HG02798 (cell line): ENCODE data around the gene EFTUD2.
"Not testable (repeated sequence)": the region's sequence is repeated elsewhere in the genome, so short reads cannot be mapped to it uniquely, and the experiment has no call there.

Experiments
- ATAC-seq: cut with Tn5 transposase; IDR thresholded peaks from one replicate; pipeline ENCODE4 v1.9.1; 2021; ENCODE audit warnings: mild to moderate bottlenecking; ENCODE audit not compliant: unreplicated experiment, poor library complexity

The EFTUD2 gene

GRCh38 chr17:44825236-44825635 lies 74.0 kb downstream of the EFTUD2 start:
- not testable (repeated sequence) for ATAC-seq

- no peak for ATAC-seq
Measured at GRCh38 chr17:44820631-44821212, 78.5 kb downstream of the EFTUD2 start.

- ATAC-seq: not testable (repeated sequence)
Measured at GRCh38 chr17:44818508-44818907, 80.7 kb downstream of the EFTUD2 start.

- ATAC-seq: no peak
Measured at GRCh38 chr17:44812263-44812662, 87.0 kb downstream of the EFTUD2 start.

GRCh38 chr17:44808656-44809388 lies 90.4 kb downstream of the EFTUD2 start:
- not testable (repeated sequence) for ATAC-seq

GRCh38 chr17:44808156-44808555 lies 91.1 kb downstream of the EFTUD2 start:
- ATAC-seq: no peak

- no peak for ATAC-seq
Measured at GRCh38 chr17:44807817-44808155, 91.5 kb downstream of the EFTUD2 start.

- no peak for ATAC-seq
Measured at GRCh38 chr17:44807093-44807816, 92.0 kb downstream of the EFTUD2 start.

- no peak for ATAC-seq
Measured at GRCh38 chr17:44804302-44805089, 94.7 kb downstream of the EFTUD2 start.

- ATAC-seq: no peak
Measured at GRCh38 chr17:44801880-44802279, 97.4 kb downstream of the EFTUD2 start.
